GM21360 (cell line): ENCODE data around the gene IFNL2.

Experiments used
- ATAC-seq: cut with Tn5 transposase; IDR thresholded peaks from one replicate; pipeline ENCODE4 v1.9.1; 2021; ENCODE audit warnings: mild to moderate bottlenecking, moderate library complexity; ENCODE audit not compliant: unreplicated experiment

The IFNL2 gene

GRCh38 chr19:39316627-39317321, 48.6 kb downstream of the IFNL2 start:
- no peak for ATAC-seq

- no peak for ATAC-seq
Observed at GRCh38 chr19:39317476-39317875, 49.3 kb downstream of the IFNL2 start.

GRCh38 chr19:39318071-39318470, 49.9 kb downstream of the IFNL2 start:
- no peak for ATAC-seq

GRCh38 chr19:39318690-39319089, 50.5 kb downstream of the IFNL2 start:
- no peak for ATAC-seq

- no peak for ATAC-seq
Observed at GRCh38 chr19:39319098-39319891, 51.1 kb downstream of the IFNL2 start.
